Choroid plexus epithelial cell (primary cell): ENCODE data around the gene CARD14.

Experiments
- DNase-seq: peaks from one replicate; pipeline ENCODE4 v3.0.0-alpha.2; 2010; ENCODE audit warnings: low read depth
- H3K4me3 ChIP-seq: 2 replicates; pipeline ENCODE4 v1.5.1; 2011; ENCODE audit warnings: low read depth, mild to moderate bottlenecking, control low read depth, low read length, moderate library complexity
- CTCF ChIP-seq: conservative IDR thresholded peaks from 2 replicates; pipeline ENCODE4 v1.5.1; 2011; ENCODE audit warnings: low read depth, mild to moderate bottlenecking, control low read depth, inconsistent platforms, low read length, moderate library complexity

CARD14 gene

GRCh38 chr17:80245566-80246265, 75.9 kb downstream of the CARD14 start:
- H3K4me3 ChIP-seq, result no peak overlapping the region
- no peak for DNase-seq
- TF ChIP-seq CTCF, result no peak

GRCh38 chr17:80246266-80246681, 76.4 kb downstream of the CARD14 start:
- DNase-seq, result no peak
- TF ChIP-seq CTCF, result no peak
- H3K4me3 ChIP-seq, result no peak overlapping the region

- TF ChIP-seq CTCF, result no peak
- DNase-seq, result no peak
- no peak overlapping the region for H3K4me3 ChIP-seq
Observed at GRCh38 chr17:80246726-80247125, 76.9 kb downstream of the CARD14 start.

GRCh38 chr17:80247561-80247960, 77.7 kb downstream of the CARD14 start:
- no peak overlapping the region for H3K4me3 ChIP-seq
- DNase-seq, result no peak
- TF ChIP-seq CTCF, result no peak

GRCh38 chr17:80248001-80248893, 78.4 kb downstream of the CARD14 start:
- no peak for DNase-seq
- TF ChIP-seq CTCF, result no peak
- no peak overlapping the region for H3K4me3 ChIP-seq

GRCh38 chr17:80248894-80249710, 79.3 kb downstream of the CARD14 start:
- H3K4me3 ChIP-seq, result no peak overlapping the region
- no peak for DNase-seq
- no peak for TF ChIP-seq CTCF
